MCF 10A (cell line): ENCODE measurements around the gene LHFPL2. TPM values are rescaled to one million over a fixed set of nuclear protein-coding genes. Genes with fewer than 3 reads are reported as not detected.

Experiments
- BruUV-seq: library from RNA; stranded (reverse); fragments of 400-500 nt; replicated peaks from 2 replicates; lab custom pipeline; 2021; lab: Mats Ljungman, UMichigan
- CTCF ChIA-PET: fragments of 300-600 bp; sonication (Branson Sonifier 250); formaldehyde crosslinking; extraction: SDS; loops from one replicate; lab custom pipeline; 2021; ENCODE audit warnings: antibody characterized with exemption, inconsistent platforms; lab: Yijun Ruan, JAX
- POLR2A ChIA-PET: fragments of 300-600, 350-650 bp; sonication (Branson Sonifier 250); formaldehyde crosslinking; extraction: SDS; loops from one replicate; lab custom pipeline; 2020; ENCODE audit warnings: antibody characterized with exemption, inconsistent platforms; lab: Yijun Ruan, JAX
- DNase-seq: peaks from one replicate; pipeline ENCODE4 v3.0.0-alpha.2; 2018; ENCODE audit not compliant: unreplicated experiment
- H3K27ac Mint-ChIP-seq: one replicate; pipeline ENCODE4 v1.8.0; 2022; ENCODE audit warnings: mild to moderate bottlenecking, low read depth, mixed read lengths; ENCODE audit not compliant: unreplicated experiment
- H3K27me3 Mint-ChIP-seq: one replicate; pipeline ENCODE4 v1.8.0; 2022; ENCODE audit warnings: mixed read lengths; ENCODE audit not compliant: insufficient read depth, unreplicated experiment
- H3K36me3 Mint-ChIP-seq: one replicate; pipeline ENCODE4 v1.8.0; 2022; ENCODE audit warnings: mild to moderate bottlenecking, moderate library complexity, mixed read lengths; ENCODE audit not compliant: insufficient read depth, unreplicated experiment
- H3K4me1 Mint-ChIP-seq: one replicate; pipeline ENCODE4 v1.8.0; 2022; ENCODE audit warnings: mixed read lengths; ENCODE audit not compliant: insufficient read depth, unreplicated experiment
- H3K4me3 Mint-ChIP-seq: one replicate; pipeline ENCODE4 v1.8.0; 2022; ENCODE audit warnings: mild to moderate bottlenecking, moderate library complexity, mixed read lengths; ENCODE audit not compliant: unreplicated experiment
- H3K9me3 Mint-ChIP-seq: one replicate; pipeline ENCODE4 v1.8.0; 2022; ENCODE audit warnings: mixed read lengths; ENCODE audit not compliant: unreplicated experiment
- intact Hi-C: fragments of 100-400 bp; cut with micrococcal nuclease; formaldehyde crosslinking; loops from 2 replicates; pipeline ENCODE4 v1.14.1; 2022
- total RNA-seq: library from RNA; stranded (reverse); gene quantifications from 2 replicates; pipeline ENCODE4 v1.2.3, GENCODE V29; 2022
- TF ChIP-seq, protein P1 (sequence below): fragments of 200-600 bp; IDR thresholded peaks from one replicate; pipeline ENCODE4 v1.8.0; 2022; ENCODE audit warnings: antibody characterized with exemption, mild to moderate bottlenecking; ENCODE audit not compliant: unreplicated experiment

LHFPL2 gene
- total RNA-seq, 1 experiment from 2014 or later, result 45.9 TPM

DNA sequence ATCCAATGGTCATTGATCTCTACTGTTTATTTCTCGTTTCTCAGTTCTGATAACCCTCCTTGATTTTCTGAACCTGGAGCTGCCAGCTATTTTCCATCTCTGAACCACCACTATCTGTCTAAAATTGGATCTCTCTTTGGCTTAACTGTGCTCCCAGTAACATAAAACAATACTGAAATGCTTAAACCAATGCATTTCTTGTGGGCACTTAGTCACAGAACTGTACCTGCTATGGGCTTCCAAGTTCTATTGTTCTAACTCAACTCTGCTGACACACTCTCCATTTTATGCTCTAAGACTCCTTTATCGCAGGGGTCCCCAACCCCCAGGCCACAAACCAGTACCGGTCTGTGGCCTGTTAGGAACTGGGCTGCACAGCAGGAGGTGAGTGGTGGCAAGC lies 120.6 kb downstream of the LHFPL2 start:
- no peaks in the 10 kb centered on the region for H3K9me3 Mint-ChIP-seq
- TF ChIP-seq, protein P1, sequence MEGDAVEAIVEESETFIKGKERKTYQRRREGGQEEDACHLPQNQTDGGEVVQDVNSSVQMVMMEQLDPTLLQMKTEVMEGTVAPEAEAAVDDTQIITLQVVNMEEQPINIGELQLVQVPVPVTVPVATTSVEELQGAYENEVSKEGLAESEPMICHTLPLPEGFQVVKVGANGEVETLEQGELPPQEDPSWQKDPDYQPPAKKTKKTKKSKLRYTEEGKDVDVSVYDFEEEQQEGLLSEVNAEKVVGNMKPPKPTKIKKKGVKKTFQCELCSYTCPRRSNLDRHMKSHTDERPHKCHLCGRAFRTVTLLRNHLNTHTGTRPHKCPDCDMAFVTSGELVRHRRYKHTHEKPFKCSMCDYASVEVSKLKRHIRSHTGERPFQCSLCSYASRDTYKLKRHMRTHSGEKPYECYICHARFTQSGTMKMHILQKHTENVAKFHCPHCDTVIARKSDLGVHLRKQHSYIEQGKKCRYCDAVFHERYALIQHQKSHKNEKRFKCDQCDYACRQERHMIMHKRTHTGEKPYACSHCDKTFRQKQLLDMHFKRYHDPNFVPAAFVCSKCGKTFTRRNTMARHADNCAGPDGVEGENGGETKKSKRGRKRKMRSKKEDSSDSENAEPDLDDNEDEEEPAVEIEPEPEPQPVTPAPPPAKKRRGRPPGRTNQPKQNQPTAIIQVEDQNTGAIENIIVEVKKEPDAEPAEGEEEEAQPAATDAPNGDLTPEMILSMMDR, result no peak
- intact Hi-C loops, result loop anchor here (2.0 to 5.0 kb wide), 3 partner anchors 23 to 119 kb away; partner anchors contain the start of gene LHFPL2
- no peak overlapping the region for H3K4me3 Mint-ChIP-seq
- H3K27ac Mint-ChIP-seq, result peak overlapping the region; percentile 99
- ChIA-PET CTCF (interaction anchor here (1.3 to 1.5 kb wide), 3 partner anchors 10 to 59 kb away, joined by 5 to 6 read pairs (median 6); no protein-coding TSS in a partner anchor), POLR2A (interaction anchor here (0.6 to 4.5 kb wide), 9 partner anchors 8 to 233 kb away, joined by 3 to 36 read pairs (median 4); no protein-coding TSS in a partner anchor)
- peaks cover 15% of the 10 kb centered on the region for H3K36me3 Mint-ChIP-seq
- H3K4me1 Mint-ChIP-seq, result peaks cover 59% of the 10 kb centered on the region
- no peaks in the 10 kb centered on the region for H3K27me3 Mint-ChIP-seq
- no TSS peak for BruUV-seq
- no peak for DNase-seq

DNA sequence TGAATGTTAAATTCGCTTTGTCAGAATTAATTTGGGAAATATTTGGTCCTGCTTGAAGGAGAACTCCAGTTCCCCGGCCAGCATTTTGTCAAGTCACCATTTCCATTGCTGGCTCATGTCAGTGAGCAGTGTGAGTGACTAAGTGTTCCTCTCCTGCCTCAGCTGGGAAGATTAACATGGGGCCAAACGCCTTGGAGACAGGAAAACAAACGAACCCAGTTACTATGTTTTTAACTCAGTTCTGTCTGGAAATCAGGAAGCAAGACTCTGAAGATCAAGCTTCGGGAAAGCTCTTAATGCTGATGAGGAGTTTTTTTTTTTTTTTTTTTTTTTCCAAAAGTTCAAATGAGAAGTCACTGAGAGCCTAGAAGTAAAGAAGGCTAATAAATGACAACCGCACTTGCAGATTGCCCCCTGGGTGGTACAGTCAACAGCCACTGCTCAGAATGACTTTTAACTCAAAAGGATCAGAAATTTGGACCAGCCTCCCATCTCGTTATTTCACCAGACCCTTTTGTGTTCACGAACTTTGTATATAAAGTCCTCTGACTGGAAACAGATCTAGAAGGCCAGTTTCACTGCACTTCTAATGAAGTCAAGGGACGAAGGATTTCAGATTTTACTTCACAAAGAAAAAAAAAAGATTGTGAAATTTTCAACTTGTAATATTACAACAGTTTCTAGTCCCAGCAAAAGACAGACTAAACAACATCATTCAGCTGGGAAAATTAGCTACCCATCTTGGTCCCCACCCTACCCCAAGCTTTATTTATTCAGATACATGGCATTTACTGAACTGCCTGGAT lies 121.3 kb downstream of the LHFPL2 start:
- BruUV-seq, result TSS peak; percentile 48
- peak; percentile 87 for DNase-seq
- no peaks in the 10 kb centered on the region for H3K27me3 Mint-ChIP-seq
- no peaks in the 10 kb centered on the region for H3K9me3 Mint-ChIP-seq
- H3K4me1 Mint-ChIP-seq, result peaks cover 64% of the 10 kb centered on the region
- intact Hi-C loops, result loop anchor here (2.0 to 5.0 kb wide), 2 partner anchors 54 to 120 kb away; partner anchors contain the start of gene LHFPL2
- H3K36me3 Mint-ChIP-seq, result peaks cover 15% of the 10 kb centered on the region
- ChIA-PET CTCF (interaction anchor here (0.6 to 1.5 kb wide), 5 partner anchors 11 to 666 kb away, joined by 3 to 6 read pairs (median 5); no protein-coding TSS in a partner anchor), POLR2A (interaction anchor here (0.6 to 4.5 kb wide), 19 partner anchors 8 to 1441 kb away, joined by 3 to 36 read pairs (median 3); partner anchors contain the start of gene SCAMP1)
- TF ChIP-seq, protein P1, result no peak
- peak overlapping the region; percentile 99 for H3K27ac Mint-ChIP-seq
- peak overlapping the region; percentile 55 for H3K4me3 Mint-ChIP-seq

DNA sequence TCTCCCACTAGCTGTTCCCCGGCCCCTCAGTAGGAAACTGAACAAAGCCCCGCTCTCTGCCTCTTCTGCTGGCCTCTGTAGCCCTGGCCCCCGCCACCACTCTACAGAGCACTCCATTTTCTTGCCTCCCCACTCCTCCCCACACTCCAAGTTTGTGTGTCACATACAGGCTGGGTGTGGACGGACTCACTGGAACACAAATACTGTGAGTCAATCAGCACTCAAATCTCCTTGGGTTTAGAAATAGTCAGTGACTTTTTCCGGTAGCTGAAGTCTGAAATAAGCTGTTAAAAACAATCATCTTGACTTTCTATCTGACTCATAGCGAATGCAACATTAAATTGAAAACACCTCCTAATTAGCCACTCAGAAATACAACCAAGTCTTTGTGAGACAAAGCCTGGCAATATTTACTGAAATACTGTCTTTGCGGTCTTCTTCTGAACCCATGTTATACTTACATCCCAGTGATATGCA lies 122.5 kb downstream of the LHFPL2 start:
- CTCF ChIA-PET, result interaction anchor here (0.8 to 1.0 kb wide), 3 partner anchors 10 to 439 kb away, joined by 3 read pairs; no protein-coding TSS in a partner anchor

More for the DNA sequence above, 122.5 kb downstream of the LHFPL2 start:
- intact Hi-C loops, result loop anchor here (2.0 to 5.0 kb wide), 2 partner anchors 53 to 121 kb away; partner anchors contain the start of gene LHFPL2
- Mint-ChIP-seq H3K4me1 (peaks cover 64% of the 10 kb centered on the region), H3K4me3 (peak overlapping the region; percentile 55), H3K36me3 (peaks cover 15% of the 10 kb centered on the region), H3K27ac (peak overlapping the region; percentile 99), H3K27me3 (no peaks in the 10 kb centered on the region), H3K9me3 (no peaks in the 10 kb centered on the region)
- TF ChIP-seq, protein P1, result no peak
- BruUV-seq, result no TSS peak
- POLR2A ChIA-PET, result interaction anchor here (0.6 to 4.5 kb wide), 15 partner anchors 7 to 1883 kb away, joined by 3 to 36 read pairs (median 4); partner anchors contain the start of gene SCAMP1
- DNase-seq, result peak; percentile 79
